Right lobe of liver (tissue), 4 donors: ENCODE results near the gene FAM83D.

Experiments
- CTCF ChIP-seq, 4 donors: fragments of 200-600 bp in 3 of 4; fragments of 450-650 bp in 1 of 4; IDR thresholded peaks; one replicate each; pipeline versions ENCODE4 v1.5.1 to v1.8.0; 2016 to 2022; ENCODE audit warnings: antibody characterized with exemption in 4 of 4, mild to moderate bottlenecking in 2 of 4
- POLR2A ChIP-seq: fragments of 450-650 bp; IDR thresholded peaks from one replicate; pipeline ENCODE4 v1.6.1; 2017; ENCODE audit warnings: antibody characterized with exemption, mild to moderate bottlenecking
- donor health status: DM: no; HTN: no; CAD: no.
- donor health status: DM: no; HTN: no; CAD: no.
- donor health status: DM: no; HTN: yes; CAD: no.

- TF ChIP-seq POLR2A (no peak), CTCF (IDR thresholded peaks at IDR 0.05) (no peak)
These were observed 60.4 kb downstream of the FAM83D start for GRCh38 chr20:38986663-38987062.
